ENCODE measurements around the gene PTPRE.

The PTPRE gene

GRCh38 chr10:127945948-127946711, 39.2 kb downstream of the PTPRE start:
- Histone ChIP-seq H3K27ac (ENCODE audit: low read depth, low read length) (no peak overlapping the region), H3K4me1 (ENCODE audit: control insufficient read depth, insufficient read depth, low read length) (no peaks in the 10 kb centered on the region), H3K4me3 (ENCODE audit: low read depth, low read length) (no peak overlapping the region), H3K27me3 (ENCODE audit: control insufficient read depth, insufficient read depth, low read length) (no peaks in the 10 kb centered on the region), H3K36me3 (ENCODE audit: control insufficient read depth, insufficient read depth, low read length) (no peaks in the 10 kb centered on the region), H3K9ac (ENCODE audit: low read depth, low read length) (no peak overlapping the region), H3K9me3 (ENCODE audit: control insufficient read depth, insufficient read depth, low read length) (no peaks in the 10 kb centered on the region)

DNA sequence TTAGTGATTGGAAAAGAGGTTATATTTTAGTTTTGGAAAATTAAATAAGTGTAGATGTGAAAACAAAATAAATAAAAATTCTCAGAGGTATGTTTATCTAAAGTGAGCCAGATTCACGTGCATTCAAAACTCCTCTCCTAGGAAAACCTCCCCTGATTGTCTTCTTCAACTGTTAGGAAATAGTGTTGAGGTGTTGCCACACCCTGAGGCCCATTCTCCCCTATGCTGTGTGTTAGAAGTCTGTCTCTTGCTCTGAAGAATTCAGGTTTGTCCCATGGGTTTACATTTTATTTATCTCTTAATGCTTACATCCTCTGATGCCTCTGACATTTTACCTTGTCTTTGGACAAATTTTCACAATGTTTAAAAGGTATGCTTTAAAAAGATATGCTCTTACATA, 40.3 kb downstream of the PTPRE start:
- Histone ChIP-seq H3K9ac (ENCODE audit: low read depth, low read length) (no peak overlapping the region), H3K4me3 (ENCODE audit: low read depth, low read length) (no peak overlapping the region), H3K9me3 (ENCODE audit: control insufficient read depth, insufficient read depth, low read length) (no peaks in the 10 kb centered on the region), H3K27ac (ENCODE audit: low read depth, low read length) (no peak overlapping the region), H3K27me3 (ENCODE audit: control insufficient read depth, insufficient read depth, low read length) (no peaks in the 10 kb centered on the region), H3K4me1 (ENCODE audit: control insufficient read depth, insufficient read depth, low read length) (no peaks in the 10 kb centered on the region), H3K36me3 (ENCODE audit: control insufficient read depth, insufficient read depth, low read length) (no peaks in the 10 kb centered on the region)

- no peak overlapping the region for H3K27ac ChIP-seq (ENCODE audit: low read depth, low read length)
- H3K4me1 ChIP-seq (ENCODE audit: control insufficient read depth, insufficient read depth, low read length): no peaks in the 10 kb centered on the region
- no peaks in the 10 kb centered on the region for H3K27me3 ChIP-seq (ENCODE audit: control insufficient read depth, insufficient read depth, low read length)
- H3K9ac ChIP-seq (ENCODE audit: low read depth, low read length): no peak overlapping the region
- no peak overlapping the region for H3K4me3 ChIP-seq (ENCODE audit: low read depth, low read length)
- H3K9me3 ChIP-seq (ENCODE audit: control insufficient read depth, insufficient read depth, low read length): no peaks in the 10 kb centered on the region
- no peaks in the 10 kb centered on the region for H3K36me3 ChIP-seq (ENCODE audit: control insufficient read depth, insufficient read depth, low read length)
These were observed 41.9 kb downstream of the PTPRE start for GRCh38 chr10:127948791-127949190.

DNA sequence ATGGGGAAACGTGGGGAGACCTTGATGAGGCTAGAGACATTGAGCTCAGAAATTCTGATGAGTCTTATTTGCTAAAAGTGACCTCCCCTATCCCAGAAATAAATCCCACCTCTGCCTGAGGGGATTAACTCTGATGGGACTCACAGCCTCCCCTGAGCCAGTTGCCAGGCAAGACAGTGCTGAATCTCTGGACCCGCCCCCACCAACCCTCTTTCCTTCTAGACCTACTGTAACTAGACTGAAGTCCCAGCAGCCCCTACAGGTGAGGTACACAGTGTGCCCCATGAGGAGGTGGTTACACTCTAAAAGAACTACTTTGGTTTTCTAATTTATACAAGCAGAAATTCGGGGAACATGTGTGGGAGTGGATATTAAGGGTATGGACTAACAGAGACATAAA, 42.9 kb downstream of the PTPRE start:
- H3K4me1 ChIP-seq (ENCODE audit: control insufficient read depth, insufficient read depth, low read length): no peaks in the 10 kb centered on the region
- no peak overlapping the region for H3K4me3 ChIP-seq (ENCODE audit: low read depth, low read length)
- no peak overlapping the region for H3K27ac ChIP-seq (ENCODE audit: low read depth, low read length)
- no peaks in the 10 kb centered on the region for H3K9me3 ChIP-seq (ENCODE audit: control insufficient read depth, insufficient read depth, low read length)
- H3K36me3 ChIP-seq (ENCODE audit: control insufficient read depth, insufficient read depth, low read length): no peaks in the 10 kb centered on the region
- no peak overlapping the region for H3K9ac ChIP-seq (ENCODE audit: low read depth, low read length)
- H3K27me3 ChIP-seq (ENCODE audit: control insufficient read depth, insufficient read depth, low read length): no peaks in the 10 kb centered on the region

DNA sequence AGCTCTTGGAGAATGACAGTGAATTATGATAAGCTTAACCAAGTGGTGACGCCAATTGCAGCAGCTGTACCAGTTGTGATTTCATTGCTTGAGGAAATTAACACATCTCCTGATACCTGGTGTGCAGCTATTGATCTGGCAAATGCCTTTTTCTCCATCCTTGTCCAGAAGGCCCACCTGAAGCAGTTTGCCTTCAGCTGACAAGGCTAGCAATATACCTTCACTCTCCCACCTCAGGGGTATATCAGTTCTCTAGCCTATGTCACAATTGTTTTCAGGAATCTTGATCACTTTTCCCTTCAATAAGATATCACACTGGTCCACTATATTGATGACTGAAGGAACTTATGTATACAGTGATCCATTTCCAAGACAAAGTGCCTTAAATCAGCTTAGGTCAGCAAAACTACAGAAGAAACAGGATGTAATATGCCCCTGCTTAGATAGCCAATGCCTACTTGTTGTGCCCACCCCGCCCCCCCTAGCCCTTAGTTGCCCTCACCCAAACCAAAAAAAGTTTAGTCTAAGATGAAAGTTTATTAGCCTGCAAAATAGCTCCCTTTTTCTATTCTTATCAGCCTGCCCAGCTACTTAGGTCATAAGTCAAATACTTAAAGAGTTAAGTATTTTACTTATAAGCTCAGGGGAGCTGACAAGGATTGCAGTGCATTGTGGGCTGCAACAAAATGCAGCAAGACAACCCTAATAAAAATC, 45.1 kb downstream of the PTPRE start:
- no peak overlapping the region for H3K9ac ChIP-seq (ENCODE audit: low read depth, low read length)
- H3K27me3 ChIP-seq (ENCODE audit: control insufficient read depth, insufficient read depth, low read length): no peaks in the 10 kb centered on the region
- H3K27ac ChIP-seq (ENCODE audit: low read depth, low read length): no peak overlapping the region
- no peaks in the 10 kb centered on the region for H3K4me1 ChIP-seq (ENCODE audit: control insufficient read depth, insufficient read depth, low read length)
- H3K9me3 ChIP-seq (ENCODE audit: control insufficient read depth, insufficient read depth, low read length): no peaks in the 10 kb centered on the region
- H3K4me3 ChIP-seq (ENCODE audit: low read depth, low read length): no peak overlapping the region
- no peaks in the 10 kb centered on the region for H3K36me3 ChIP-seq (ENCODE audit: control insufficient read depth, insufficient read depth, low read length)

DNA sequence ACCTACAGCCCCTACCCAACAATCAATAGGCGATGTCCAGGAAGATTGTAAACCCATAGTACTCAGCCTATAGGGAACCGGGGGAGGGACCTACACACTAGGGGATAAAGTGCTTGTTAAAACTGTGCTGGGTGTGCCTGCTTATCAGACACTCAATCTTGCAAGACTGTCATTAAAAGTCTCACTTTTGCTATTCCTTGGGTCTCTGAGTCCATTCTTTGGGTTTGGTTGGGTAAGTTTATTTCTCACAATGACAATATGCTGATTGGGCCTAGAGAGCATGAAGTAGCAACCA, 45.6 kb downstream of the PTPRE start:
- Histone ChIP-seq H3K4me1 (ENCODE audit: control insufficient read depth, insufficient read depth, low read length) (no peaks in the 10 kb centered on the region), H3K9me3 (ENCODE audit: control insufficient read depth, insufficient read depth, low read length) (no peaks in the 10 kb centered on the region), H3K9ac (ENCODE audit: low read depth, low read length) (no peak overlapping the region), H3K27me3 (ENCODE audit: control insufficient read depth, insufficient read depth, low read length) (no peaks in the 10 kb centered on the region), H3K4me3 (ENCODE audit: low read depth, low read length) (no peak overlapping the region), H3K27ac (ENCODE audit: low read depth, low read length) (no peak overlapping the region), H3K36me3 (ENCODE audit: control insufficient read depth, insufficient read depth, low read length) (no peaks in the 10 kb centered on the region)

- Histone ChIP-seq H3K9me3 (ENCODE audit: control insufficient read depth, insufficient read depth, low read length) (no peaks in the 10 kb centered on the region), H3K36me3 (ENCODE audit: control insufficient read depth, insufficient read depth, low read length) (no peaks in the 10 kb centered on the region), H3K9ac (ENCODE audit: low read depth, low read length) (no peak overlapping the region), H3K4me3 (ENCODE audit: low read depth, low read length) (no peak overlapping the region), H3K27ac (ENCODE audit: low read depth, low read length) (no peak overlapping the region), H3K4me1 (ENCODE audit: control insufficient read depth, insufficient read depth, low read length) (no peaks in the 10 kb centered on the region), H3K27me3 (ENCODE audit: control insufficient read depth, insufficient read depth, low read length) (no peaks in the 10 kb centered on the region)
These were observed 46.0 kb downstream of the PTPRE start for GRCh38 chr10:127952918-127953317.

- Histone ChIP-seq H3K9ac (ENCODE audit: low read depth, low read length) (no peak overlapping the region), H3K9me3 (ENCODE audit: control insufficient read depth, insufficient read depth, low read length) (no peaks in the 10 kb centered on the region), H3K27me3 (ENCODE audit: control insufficient read depth, insufficient read depth, low read length) (no peaks in the 10 kb centered on the region), H3K27ac (ENCODE audit: low read depth, low read length) (no peak overlapping the region), H3K36me3 (ENCODE audit: control insufficient read depth, insufficient read depth, low read length) (no peaks in the 10 kb centered on the region), H3K4me3 (ENCODE audit: low read depth, low read length) (no peak overlapping the region), H3K4me1 (ENCODE audit: control insufficient read depth, insufficient read depth, low read length) (no peaks in the 10 kb centered on the region)
These were observed 47.0 kb downstream of the PTPRE start for GRCh38 chr10:127953876-127954275.

GRCh38 chr10:127959428-127959827, 52.5 kb downstream of the PTPRE start:
- no peaks in the 10 kb centered on the region for H3K9me3 ChIP-seq (ENCODE audit: control insufficient read depth, insufficient read depth, low read length)
- no peak overlapping the region; the same call in 1 of the 2 replicates for H3K4me3 ChIP-seq (ENCODE audit: low read depth, low read length)
- no peak overlapping the region for H3K27ac ChIP-seq (ENCODE audit: low read depth, low read length)
- no peaks in the 10 kb centered on the region for H3K27me3 ChIP-seq (ENCODE audit: control insufficient read depth, insufficient read depth, low read length)
- H3K36me3 ChIP-seq (ENCODE audit: control insufficient read depth, insufficient read depth, low read length): no peaks in the 10 kb centered on the region
- H3K4me1 ChIP-seq (ENCODE audit: control insufficient read depth, insufficient read depth, low read length): peaks cover 19% of the 10 kb centered on the region
- no peak overlapping the region for H3K9ac ChIP-seq (ENCODE audit: low read depth, low read length)

GRCh38 chr10:127961071-127961470, 54.2 kb downstream of the PTPRE start:
- Histone ChIP-seq H3K4me1 (ENCODE audit: control insufficient read depth, insufficient read depth, low read length) (peaks cover 19% of the 10 kb centered on the region), H3K9me3 (ENCODE audit: control insufficient read depth, insufficient read depth, low read length) (no peaks in the 10 kb centered on the region), H3K27me3 (ENCODE audit: control insufficient read depth, insufficient read depth, low read length) (no peaks in the 10 kb centered on the region), H3K27ac (ENCODE audit: low read depth, low read length) (no peak overlapping the region), H3K36me3 (ENCODE audit: control insufficient read depth, insufficient read depth, low read length) (no peaks in the 10 kb centered on the region), H3K4me3 (ENCODE audit: low read depth, low read length) (no peak overlapping the region), H3K9ac (ENCODE audit: low read depth, low read length) (no peak overlapping the region)

- no peak overlapping the region for H3K27ac ChIP-seq (ENCODE audit: low read depth, low read length)
- H3K9me3 ChIP-seq (ENCODE audit: control insufficient read depth, insufficient read depth, low read length): no peaks in the 10 kb centered on the region
- no peak overlapping the region for H3K4me3 ChIP-seq (ENCODE audit: low read depth, low read length)
- no peaks in the 10 kb centered on the region for H3K36me3 ChIP-seq (ENCODE audit: control insufficient read depth, insufficient read depth, low read length)
- no peak overlapping the region for H3K9ac ChIP-seq (ENCODE audit: low read depth, low read length)
- H3K27me3 ChIP-seq (ENCODE audit: control insufficient read depth, insufficient read depth, low read length): no peaks in the 10 kb centered on the region
- peaks cover 19% of the 10 kb centered on the region for H3K4me1 ChIP-seq (ENCODE audit: control insufficient read depth, insufficient read depth, low read length)
These were observed 55.3 kb downstream of the PTPRE start for GRCh38 chr10:127962205-127962604.
